H9 (cell line): Measurements from ENCODE around the gene NCF1. TPM values are rescaled to one million over a fixed set of nuclear protein-coding genes. Genes with fewer than 3 reads are reported as not detected.
"Not testable (repeated sequence)": the region's sequence is repeated elsewhere in the genome, so short reads cannot be mapped to it uniquely, and the experiment has no call there.

Source experiments
- DNase-seq: peaks from one replicate; pipeline ENCODE4 v3.0.0-alpha.2; 2017
- H2AFZ ChIP-seq: one replicate; pipeline ENCODE4 v1.6.1; 2013; ENCODE audit warnings: mild to moderate bottlenecking, low read length, control low read depth, moderate library complexity
- H2AK5ac ChIP-seq: 2 replicates; pipeline ENCODE4 v1.6.1; 2013; ENCODE audit warnings: low read length, control low read depth, mixed read lengths; ENCODE audit not compliant: insufficient read length
- H2BK120ac ChIP-seq: one replicate; pipeline ENCODE4 v1.6.1; 2013; ENCODE audit warnings: low read depth, mild to moderate bottlenecking, low read length, control low read depth, inconsistent platforms; ENCODE audit not compliant: poor library complexity, severe bottlenecking
- H2BK12ac ChIP-seq: 2 replicates; pipeline ENCODE4 v1.6.1; 2013; ENCODE audit warnings: low read length, control low read depth, mixed read lengths, low read depth; ENCODE audit not compliant: insufficient read length
- H2BK15ac ChIP-seq: 2 replicates; pipeline ENCODE4 v1.6.1; 2013; ENCODE audit warnings: low read depth, low read length, control low read depth
- H2BK20ac ChIP-seq: one replicate; pipeline ENCODE4 v1.6.1; 2013; ENCODE audit warnings: low read depth, mild to moderate bottlenecking, low read length, control low read depth, inconsistent platforms; ENCODE audit not compliant: poor library complexity, severe bottlenecking
- H2BK5ac ChIP-seq: 2 replicates; pipeline ENCODE4 v1.6.1; 2013; ENCODE audit warnings: low read length, control low read depth, mixed read lengths; ENCODE audit not compliant: insufficient read length
- H3K14ac ChIP-seq: 2 replicates; pipeline ENCODE4 v1.6.1; 2013; ENCODE audit warnings: low read length, control low read depth; ENCODE audit not compliant: insufficient read depth
- H3K18ac ChIP-seq: 2 replicates; pipeline ENCODE4 v1.6.1; 2013; ENCODE audit warnings: low read depth, mild to moderate bottlenecking, mixed read lengths, low read length, control low read depth; ENCODE audit not compliant: insufficient read length
- H3K23ac ChIP-seq: 2 replicates; pipeline ENCODE4 v1.6.1; 2013; ENCODE audit warnings: low read length, control low read depth, mixed read lengths, low read depth; ENCODE audit not compliant: insufficient read length
- H3K23me2 ChIP-seq: 2 replicates; pipeline ENCODE4 v1.6.1; 2013; ENCODE audit warnings: low read depth, mild to moderate bottlenecking, mixed read lengths, low read length, control low read depth; ENCODE audit not compliant: insufficient read length, poor library complexity, severe bottlenecking
- H3K27ac ChIP-seq: 2 replicates; pipeline ENCODE4 v1.5.1; 2013; ENCODE audit warnings: low read length, control low read depth, mixed read lengths, low read depth; ENCODE audit not compliant: insufficient read length
- H3K27me3 ChIP-seq: 2 replicates; pipeline ENCODE4 v1.6.1; 2013; ENCODE audit warnings: low read length, control low read depth, inconsistent platforms; ENCODE audit not compliant: insufficient read depth
- H3K4ac ChIP-seq: 2 replicates; pipeline ENCODE4 v1.6.1; 2013; ENCODE audit warnings: low read depth, mild to moderate bottlenecking, control low read depth, inconsistent platforms, low read length, moderate library complexity
- H3K4me1 ChIP-seq: 2 replicates; pipeline ENCODE4 v1.6.1; 2013; ENCODE audit warnings: low read length, control low read depth, inconsistent platforms; ENCODE audit not compliant: insufficient read depth
- H3K4me2 ChIP-seq: 2 replicates; pipeline ENCODE4 v1.6.1; 2013; ENCODE audit warnings: low read length, control low read depth, mixed read lengths; ENCODE audit not compliant: insufficient read length, insufficient read depth
- H3K56ac ChIP-seq: 2 replicates; pipeline ENCODE4 v1.6.1; 2013; ENCODE audit warnings: low read depth, mild to moderate bottlenecking, mixed read lengths, low read length, control low read depth; ENCODE audit not compliant: insufficient read length
- H3K79me1 ChIP-seq: 2 replicates; pipeline ENCODE4 v1.6.1; 2013; ENCODE audit warnings: low read depth, mild to moderate bottlenecking, moderate library complexity, low read length, control low read depth, inconsistent platforms; ENCODE audit not compliant: insufficient read depth, poor library complexity, severe bottlenecking
- H3K79me2 ChIP-seq: 2 replicates; pipeline ENCODE4 v1.6.1; 2013; ENCODE audit warnings: low read length, control low read depth, inconsistent platforms; ENCODE audit not compliant: insufficient read depth
- H3K9ac ChIP-seq: 2 replicates; pipeline ENCODE4 v1.6.1; 2013; ENCODE audit warnings: low read length, control low read depth, mixed read lengths; ENCODE audit not compliant: insufficient read length; ENCODE audit errors: extremely low read depth
- H3K9me3 ChIP-seq: one replicate; pipeline ENCODE4 v1.6.1; 2013; ENCODE audit warnings: low read depth, low read length, inconsistent platforms; ENCODE audit not compliant: control insufficient read depth
- H3T11ph ChIP-seq: one replicate; pipeline ENCODE4 v1.6.1; 2013; ENCODE audit warnings: mild to moderate bottlenecking, low read length, control low read depth, inconsistent platforms
- H4K20me1 ChIP-seq: one replicate; pipeline ENCODE4 v1.6.1; 2013; ENCODE audit not compliant: control insufficient read depth, insufficient read length, insufficient read depth
- H4K5ac ChIP-seq: 2 replicates; pipeline ENCODE4 v1.6.1; 2013; ENCODE audit warnings: low read depth, mild to moderate bottlenecking, mixed read lengths, low read length, control low read depth; ENCODE audit not compliant: insufficient read length
- H4K8ac ChIP-seq: replicated peaks from 2 replicates; pipeline ENCODE4 v1.6.1; 2013; ENCODE audit warnings: low read length, control low read depth, mixed read lengths, low read depth; ENCODE audit not compliant: insufficient read length
- H4K91ac ChIP-seq: 2 replicates; pipeline ENCODE4 v1.6.1; 2013; ENCODE audit warnings: low read depth, mild to moderate bottlenecking, moderate library complexity, mixed read lengths, low read length, control low read depth; ENCODE audit not compliant: insufficient read length
- H3K27ac Mint-ChIP-seq, 3 experiments: 2 replicates in 2 of 3; 3 replicates in 1 of 3; pipeline ENCODE4 v1.8.0; 2020 to 2021; ENCODE audit warnings: mixed read lengths in 3 of 3, mild to moderate bottlenecking in 1 of 3, moderate library complexity in 1 of 3
- H3K27me3 Mint-ChIP-seq: 2 replicates; pipeline ENCODE4 v1.8.0; 2021; ENCODE audit warnings: low read depth, mild to moderate bottlenecking, moderate library complexity, mixed read lengths
- H3K36me3 Mint-ChIP-seq, 3 experiments: 2 replicates in 2 of 3; 3 replicates in 1 of 3; pipeline ENCODE4 v1.8.0; 2020 to 2021; ENCODE audit warnings: low read depth in 3 of 3, mixed read lengths in 3 of 3; ENCODE audit not compliant: insufficient read depth in 1 of 3
- H3K4me1 Mint-ChIP-seq, 2 experiments: 2 replicates each; pipeline ENCODE4 v1.8.0; 2020; ENCODE audit warnings: mixed read lengths in 2 of 2
- H3K4me3 Mint-ChIP-seq, 2 experiments: 2 replicates in 1 of 2; 3 replicates in 1 of 2; pipeline ENCODE4 v1.8.0; 2020 to 2021; ENCODE audit warnings: mild to moderate bottlenecking in 2 of 2, mixed read lengths in 2 of 2, moderate library complexity in 1 of 2
- H3K9me3 Mint-ChIP-seq, 2 experiments: 2 replicates in 1 of 2; 3 replicates in 1 of 2; pipeline ENCODE4 v1.8.0; 2020; ENCODE audit warnings: mild to moderate bottlenecking in 2 of 2, mixed read lengths in 2 of 2, moderate library complexity in 1 of 2
- WGBS: extraction: QIAGEN DNeasy Blood & Tissue Kit; methylation state at CpG from one replicate; pipeline ENCODE4 v1.1.7; 2013; ENCODE audit warnings: missing lambda C conversion rate, low lambda C conversion rate, mixed read lengths; ENCODE audit not compliant: insufficient read length; ENCODE audit errors: extremely low coverage; 5-methylcytosine and 5-hydroxymethylcytosine counted together
- total RNA-seq: library from RNA; stranded (reverse); gene quantifications from 2 replicates; pipeline ENCODE4 v1.2.1, GENCODE V29; 2021

NCF1 gene
- total RNA-seq, 1 experiment from 2014 or later, result 0.63 TPM

GRCh38 chr7:74830411-74830810, 56.6 kb downstream of the NCF1 start:
- not testable (repeated sequence) for H2BK20ac ChIP-seq, H3K4ac ChIP-seq, H4K91ac ChIP-seq, H2BK5ac ChIP-seq, H2AFZ ChIP-seq, H4K5ac ChIP-seq, H3T11ph ChIP-seq, H3K4me1 ChIP-seq, H3K27me3 ChIP-seq, H3K27ac ChIP-seq, H3K4me1 Mint-ChIP-seq, H2BK120ac ChIP-seq, H3K14ac ChIP-seq, H4K20me1 ChIP-seq, H3K79me1 ChIP-seq, H3K9me3 ChIP-seq, H4K8ac ChIP-seq, H3K27ac Mint-ChIP-seq, H3K4me2 ChIP-seq, H3K27me3 Mint-ChIP-seq, H2BK15ac ChIP-seq, H3K23ac ChIP-seq, DNase-seq, H3K4me3 Mint-ChIP-seq, H3K18ac ChIP-seq, H3K9me3 Mint-ChIP-seq, H3K23me2 ChIP-seq, H3K56ac ChIP-seq, H2BK12ac ChIP-seq, H3K79me2 ChIP-seq, H3K36me3 Mint-ChIP-seq, H2AK5ac ChIP-seq, H3K9ac ChIP-seq
- whole genome bisulfite sequencing, result no CpG with 5 or more reads among the region's 4 CpGs

Other genes with a start within 250 kb of the NCF1 start
- 345 and 357 TPM in 2 replicates for gene GTF2I, start 116.3 kb upstream of the NCF1 start, total RNA-seq
- 9.1 and 9.8 TPM in 2 replicates for gene GTF2IRD2, start 77.6 kb downstream of the NCF1 start, total RNA-seq
- 26.3 and 26.5 TPM in 2 replicates for gene CASTOR2, start 190.7 kb downstream of the NCF1 start, total RNA-seq